ENCODE data around the gene FAM111B.

Gene FAM111B

DNA sequence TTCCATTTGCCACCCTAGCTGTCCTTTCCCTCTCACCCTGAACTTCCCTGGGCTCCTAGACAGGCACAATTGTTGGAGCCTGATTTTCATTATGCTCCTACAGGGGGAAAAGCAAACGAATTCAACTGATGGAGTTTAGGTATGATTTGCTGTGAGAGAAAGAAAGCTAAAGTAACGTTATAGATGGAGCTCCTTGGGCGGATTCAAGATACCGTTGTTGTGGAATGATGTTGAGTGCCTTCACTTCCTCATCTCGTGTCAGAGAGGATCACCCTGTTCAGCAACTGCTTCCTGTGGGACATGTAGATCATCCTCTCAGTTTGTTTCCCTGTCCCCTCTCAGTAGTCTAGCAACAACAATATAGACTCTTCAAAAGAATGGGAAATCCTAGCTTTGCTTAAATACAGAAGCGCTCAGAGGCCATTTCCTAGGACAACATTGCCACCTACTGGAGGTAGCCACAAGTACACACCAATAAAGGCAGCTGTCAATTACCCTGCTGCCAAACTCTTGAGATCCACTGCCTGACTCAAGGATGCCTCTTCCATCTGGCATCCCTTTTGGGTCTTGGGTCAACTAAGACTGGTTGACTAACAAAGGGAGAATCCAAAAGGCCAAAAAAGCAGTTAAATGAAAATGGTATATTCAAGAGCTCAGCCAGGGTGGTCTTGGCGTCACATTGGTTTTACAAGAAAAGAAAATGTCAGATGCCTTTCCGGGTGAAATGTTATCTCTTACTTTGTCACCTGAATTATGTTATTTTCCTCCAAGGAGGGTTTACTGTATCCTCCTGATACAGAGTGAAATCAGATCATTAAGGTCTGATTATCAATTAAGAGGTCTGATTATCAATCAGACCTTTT lies 51.4 kb downstream of the FAM111B start:
- DNase-seq, result peak; percentile 5

DNA sequence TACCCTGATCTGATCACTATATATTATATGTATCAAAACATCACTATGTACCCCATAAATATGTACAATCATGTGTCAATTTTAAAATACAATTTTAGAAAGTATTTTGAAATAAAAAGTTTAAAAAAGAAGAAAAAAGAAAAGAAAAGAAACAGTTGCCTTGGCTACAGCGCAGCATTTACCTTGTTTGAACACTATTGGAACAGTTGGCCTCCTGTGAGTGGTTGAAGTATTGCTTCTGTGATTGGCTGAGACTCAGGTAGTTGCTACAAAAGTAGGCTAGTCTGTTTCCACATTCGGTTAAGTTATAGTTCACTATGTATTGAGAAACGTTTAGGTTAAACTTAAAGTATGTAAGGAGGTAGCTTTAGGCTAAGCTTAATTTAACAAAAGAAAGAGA lies 57.0 kb downstream of the FAM111B start:
- DNase-seq, result no peak

GRCh38 chr11:59171508-59172322 lies 64.7 kb downstream of the FAM111B start, which contains the start of gene DTX4:
DTX4 (plus strand) TSS chr11:59172132; CDS start chr11:59172596, 464 bp downstream.
- DNase-seq, result peak; percentile 40

GRCh38 chr11:59172345-59173079 lies 65.5 kb downstream of the FAM111B start:
- DNase-seq, result no peak

- DNase-seq, result no peak
Observed at GRCh38 chr11:59173080-59173963, 66.3 kb downstream of the FAM111B start.

- DNase-seq, result no peak
Observed at GRCh38 chr11:59173964-59174663, 67.1 kb downstream of the FAM111B start.

DNA sequence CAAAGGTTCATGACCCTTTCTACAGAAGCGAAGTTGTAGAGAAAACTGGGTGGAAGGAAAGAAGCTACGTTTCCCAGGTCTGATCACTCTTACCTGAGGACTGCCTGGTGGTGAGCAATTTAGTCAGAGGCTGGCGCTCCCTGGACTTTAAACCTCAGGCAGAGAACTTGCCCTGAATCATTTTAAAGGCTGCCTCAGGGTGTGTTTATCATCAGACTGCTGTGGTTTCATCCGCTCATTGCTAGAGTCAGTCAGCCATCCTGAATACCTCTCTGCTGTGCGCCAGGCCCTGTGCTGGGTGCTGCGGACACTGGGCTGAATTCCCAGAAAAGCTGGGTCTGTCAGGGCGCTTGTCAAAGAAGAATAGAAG lies 67.6 kb downstream of the FAM111B start:
- DNase-seq, result no peak

DNA sequence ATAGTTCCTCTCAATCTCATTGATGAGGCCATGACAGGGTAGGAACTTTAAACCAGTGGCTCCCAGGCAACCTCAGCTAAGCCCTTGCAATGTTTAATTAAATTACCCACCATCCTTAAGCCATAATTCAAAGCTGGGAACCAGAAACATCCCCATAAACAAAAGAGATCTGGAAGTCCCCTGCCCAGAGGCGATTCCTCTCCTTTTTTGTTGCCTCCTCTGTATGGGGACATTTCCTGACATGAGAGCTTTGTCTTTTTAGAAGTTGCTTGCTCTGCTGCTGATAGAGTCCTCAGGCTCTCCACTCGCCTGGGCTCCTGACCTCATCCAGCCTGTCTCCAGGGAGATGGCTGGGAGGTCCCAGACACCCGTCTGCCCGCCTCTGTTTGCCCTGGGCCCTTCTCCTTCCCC lies 68.1 kb downstream of the FAM111B start:
- no peak for DNase-seq

DNA sequence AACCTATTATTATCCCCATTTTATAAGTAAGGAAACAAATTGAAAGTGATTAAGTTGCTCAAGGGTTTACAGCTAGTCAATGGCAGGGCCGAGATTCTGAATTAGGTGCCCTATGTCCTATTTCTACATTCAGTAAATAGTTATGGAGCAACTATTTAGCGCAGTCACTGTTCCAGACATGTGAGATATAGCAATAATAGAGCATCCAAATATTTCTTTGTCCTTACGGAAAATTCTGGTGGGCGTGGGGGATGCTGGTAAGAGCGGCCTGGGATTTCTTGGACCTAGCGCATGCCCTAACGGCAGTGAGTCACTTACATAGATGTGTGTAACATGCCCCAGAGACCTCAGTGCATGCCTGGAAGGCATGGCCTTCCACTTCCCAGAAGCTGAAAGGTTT lies 69.3 kb downstream of the FAM111B start:
- DNase-seq, result no peak

Data from NCI-H1436 treated with DMSO at 0.1 percent for 48 hours (cell line).